GM23338 (cell line): Measurements from ENCODE around the gene DCAF4. TPM values are rescaled to one million over a fixed set of nuclear protein-coding genes. Genes with fewer than 3 reads are reported as not detected.

ENCODE experiments used
- CTCF ChIP-seq, 2 experiments: fragments of 200-600 bp in 1 of 2; sonication (generic) in 1 of 2; conservative IDR thresholded peaks; 2 replicates each; pipeline versions ENCODE4 v1.5.1 to v1.6.1; 2016 to 2017; ENCODE audit warnings: antibody characterized with exemption in 2 of 2, low read depth in 2 of 2, mild to moderate bottlenecking in 2 of 2, moderate library complexity in 1 of 2
- REST ChIP-seq: IDR thresholded peaks from one replicate; pipeline ENCODE4 v1.6.1; 2018; ENCODE audit warnings: antibody characterized with exemption; ENCODE audit not compliant: unreplicated experiment
- polyA plus RNA-seq: library from polyadenylated mRNA; unstranded; fragments of >200 nt; fragmentation: Nextera tagmentation; extraction: Ambion mirVana; gene quantifications from 2 replicates; pipeline ENCODE4 v1.2.1, GENCODE V29; 2016
- total RNA-seq: library from RNA; depleted of rRNA; stranded (reverse); fragments of >200 nt; shearing (Covaris generic); gene quantifications from 2 replicates; pipeline ENCODE4 v1.2.3, GENCODE V29; 2014
- TF ChIP-seq, protein P1 (sequence below): fragments of 250-450 bp; sonication (Bioruptor Pico); IDR thresholded peaks from 2 replicates; pipeline ENCODE4 v1.5.0; 2020; ENCODE audit warnings: mild to moderate bottlenecking, moderate library complexity

Gene DCAF4
- total and polyA plus RNA-seq, 2 experiments from 2014 or later, result 17.5 to 39.3 TPM

GRCh38 chr14:72925171-72925759 is 999 bp upstream of the DCAF4 start (continued):
- TF ChIP-seq, protein P1, sequence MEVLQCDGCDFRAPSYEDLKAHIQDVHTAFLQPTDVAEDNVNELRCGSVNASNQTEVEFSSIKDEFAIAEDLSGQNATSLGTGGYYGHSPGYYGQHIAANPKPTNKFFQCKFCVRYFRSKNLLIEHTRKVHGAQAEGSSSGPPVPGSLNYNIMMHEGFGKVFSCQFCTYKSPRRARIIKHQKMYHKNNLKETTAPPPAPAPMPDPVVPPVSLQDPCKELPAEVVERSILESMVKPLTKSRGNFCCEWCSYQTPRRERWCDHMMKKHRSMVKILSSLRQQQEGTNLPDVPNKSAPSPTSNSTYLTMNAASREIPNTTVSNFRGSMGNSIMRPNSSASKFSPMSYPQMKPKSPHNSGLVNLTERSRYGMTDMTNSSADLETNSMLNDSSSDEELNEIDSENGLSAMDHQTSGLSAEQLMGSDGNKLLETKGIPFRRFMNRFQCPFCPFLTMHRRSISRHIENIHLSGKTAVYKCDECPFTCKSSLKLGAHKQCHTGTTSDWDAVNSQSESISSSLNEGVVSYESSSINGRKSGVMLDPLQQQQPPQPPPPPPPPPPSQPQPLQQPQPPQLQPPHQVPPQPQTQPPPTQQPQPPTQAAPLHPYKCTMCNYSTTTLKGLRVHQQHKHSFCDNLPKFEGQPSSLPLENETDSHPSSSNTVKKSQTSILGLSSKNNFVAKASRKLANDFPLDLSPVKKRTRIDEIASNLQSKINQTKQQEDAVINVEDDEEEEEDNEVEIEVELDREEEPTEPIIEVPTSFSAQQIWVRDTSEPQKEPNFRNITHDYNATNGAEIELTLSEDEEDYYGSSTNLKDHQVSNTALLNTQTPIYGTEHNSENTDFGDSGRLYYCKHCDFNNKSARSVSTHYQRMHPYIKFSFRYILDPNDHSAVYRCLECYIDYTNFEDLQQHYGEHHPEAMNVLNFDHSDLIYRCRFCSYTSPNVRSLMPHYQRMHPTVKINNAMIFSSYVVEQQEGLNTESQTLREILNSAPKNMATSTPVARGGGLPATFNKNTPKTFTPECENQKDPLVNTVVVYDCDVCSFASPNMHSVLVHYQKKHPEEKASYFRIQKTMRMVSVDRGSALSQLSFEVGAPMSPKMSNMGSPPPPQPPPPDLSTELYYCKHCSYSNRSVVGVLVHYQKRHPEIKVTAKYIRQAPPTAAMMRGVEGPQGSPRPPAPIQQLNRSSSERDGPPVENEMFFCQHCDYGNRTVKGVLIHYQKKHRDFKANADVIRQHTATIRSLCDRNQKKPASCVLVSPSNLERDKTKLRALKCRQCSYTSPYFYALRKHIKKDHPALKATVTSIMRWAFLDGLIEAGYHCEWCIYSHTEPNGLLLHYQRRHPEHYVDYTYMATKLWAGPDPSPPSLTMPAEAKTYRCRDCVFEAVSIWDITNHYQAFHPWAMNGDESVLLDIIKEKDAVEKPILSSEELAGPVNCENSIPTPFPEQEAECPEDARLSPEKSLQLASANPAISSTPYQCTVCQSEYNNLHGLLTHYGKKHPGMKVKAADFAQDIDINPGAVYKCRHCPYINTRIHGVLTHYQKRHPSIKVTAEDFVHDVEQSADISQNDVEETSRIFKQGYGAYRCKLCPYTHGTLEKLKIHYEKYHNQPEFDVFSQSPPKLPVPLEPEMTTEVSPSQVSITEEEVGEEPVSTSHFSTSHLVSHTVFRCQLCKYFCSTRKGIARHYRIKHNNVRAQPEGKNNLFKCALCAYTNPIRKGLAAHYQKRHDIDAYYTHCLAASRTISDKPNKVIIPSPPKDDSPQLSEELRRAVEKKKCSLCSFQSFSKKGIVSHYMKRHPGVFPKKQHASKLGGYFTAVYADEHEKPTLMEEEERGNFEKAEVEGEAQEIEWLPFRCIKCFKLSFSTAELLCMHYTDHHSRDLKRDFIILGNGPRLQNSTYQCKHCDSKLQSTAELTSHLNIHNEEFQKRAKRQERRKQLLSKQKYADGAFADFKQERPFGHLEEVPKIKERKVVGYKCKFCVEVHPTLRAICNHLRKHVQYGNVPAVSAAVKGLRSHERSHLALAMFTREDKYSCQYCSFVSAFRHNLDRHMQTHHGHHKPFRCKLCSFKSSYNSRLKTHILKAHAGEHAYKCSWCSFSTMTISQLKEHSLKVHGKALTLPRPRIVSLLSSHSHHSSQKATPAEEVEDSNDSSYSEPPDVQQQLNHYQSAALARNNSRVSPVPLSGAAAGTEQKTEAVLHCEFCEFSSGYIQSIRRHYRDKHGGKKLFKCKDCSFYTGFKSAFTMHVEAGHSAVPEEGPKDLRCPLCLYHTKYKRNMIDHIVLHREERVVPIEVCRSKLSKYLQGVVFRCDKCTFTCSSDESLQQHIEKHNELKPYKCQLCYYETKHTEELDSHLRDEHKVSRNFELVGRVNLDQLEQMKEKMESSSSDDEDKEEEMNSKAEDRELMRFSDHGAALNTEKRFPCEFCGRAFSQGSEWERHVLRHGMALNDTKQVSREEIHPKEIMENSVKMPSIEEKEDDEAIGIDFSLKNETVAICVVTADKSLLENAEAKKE (CRISPR knock-in tag), result no peak
- TF ChIP-seq REST, result no peak
- TF ChIP-seq CTCF (conservative IDR thresholded peaks at IDR 0.05; ENCODE audit: low read depth in 2 of 2), result no peak
